GM10847 (cell line): ENCODE results near the gene CEMIP.

ENCODE experiments used
- POLR2A ChIP-seq: IDR thresholded peaks from 2 replicates; pipeline ENCODE4 v1.6.1; 2011; ENCODE audit not compliant: insufficient read length; ENCODE audit errors: extremely low read depth

CEMIP gene

DNA sequence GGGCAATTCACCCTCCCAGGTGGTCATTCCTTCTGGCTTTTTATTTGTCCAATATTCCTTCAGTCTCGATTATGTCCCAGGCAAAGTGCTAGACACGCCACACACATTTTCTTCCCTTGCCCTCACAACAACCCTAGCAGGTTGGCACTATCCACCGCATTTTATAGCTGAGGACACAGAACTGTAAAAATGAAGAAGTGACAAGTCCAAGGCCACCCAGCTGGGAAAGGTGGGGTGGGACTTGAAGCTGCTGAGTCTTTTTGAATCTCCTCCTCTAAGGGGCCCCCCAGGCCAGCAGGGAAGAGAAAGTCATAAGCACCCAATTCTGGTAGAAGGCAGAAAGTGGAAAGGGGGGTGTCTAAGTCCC is 60.6 kb downstream of the CEMIP start:
- no peak for TF ChIP-seq POLR2A

DNA sequence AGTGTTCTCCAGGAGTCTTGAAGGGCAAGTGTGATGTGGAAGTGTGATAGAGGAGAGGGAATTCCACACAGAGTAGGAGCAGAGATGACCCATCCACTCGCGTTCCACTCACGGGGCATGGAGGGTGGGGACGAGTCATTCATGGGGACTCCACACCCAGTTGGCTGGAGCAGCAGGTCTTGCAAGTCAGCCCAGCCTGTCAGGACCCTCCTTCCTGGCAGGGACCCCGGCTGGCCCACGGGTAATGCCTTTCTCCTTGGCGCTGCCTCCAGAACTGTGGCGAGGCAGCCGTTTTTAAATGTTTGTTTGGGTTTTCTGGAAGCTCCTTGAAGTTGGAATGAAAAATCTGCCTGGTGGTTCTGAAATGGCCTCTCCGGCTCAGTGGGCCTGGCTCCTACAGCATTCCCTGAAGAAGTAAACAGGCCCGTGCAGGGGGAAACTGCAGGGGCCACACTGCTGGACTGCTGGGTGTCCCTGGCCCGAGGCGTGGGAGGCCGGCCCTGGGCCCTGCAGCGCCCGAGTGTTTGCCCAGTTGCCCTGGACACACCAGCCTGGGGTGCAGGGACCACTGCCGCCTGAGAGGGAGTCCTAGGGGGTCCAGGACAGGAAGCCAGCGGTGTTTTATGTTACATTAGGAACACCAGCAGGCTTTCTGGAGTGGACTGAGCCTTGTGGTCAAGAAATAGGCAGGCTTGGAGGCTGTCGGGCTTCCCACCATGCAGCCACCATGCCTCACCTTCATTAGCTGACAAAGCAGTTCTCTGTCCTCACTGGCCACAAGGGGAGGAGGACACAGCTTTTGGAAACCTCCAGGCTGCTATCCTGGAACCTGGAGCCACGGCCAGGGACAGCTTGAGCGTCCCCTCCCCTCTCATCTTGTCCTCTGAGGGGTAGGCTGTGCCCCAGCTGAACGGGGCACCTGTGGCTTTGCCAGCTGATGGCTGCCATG is 61.3 kb downstream of the CEMIP start:
- no peak for TF ChIP-seq POLR2A

DNA sequence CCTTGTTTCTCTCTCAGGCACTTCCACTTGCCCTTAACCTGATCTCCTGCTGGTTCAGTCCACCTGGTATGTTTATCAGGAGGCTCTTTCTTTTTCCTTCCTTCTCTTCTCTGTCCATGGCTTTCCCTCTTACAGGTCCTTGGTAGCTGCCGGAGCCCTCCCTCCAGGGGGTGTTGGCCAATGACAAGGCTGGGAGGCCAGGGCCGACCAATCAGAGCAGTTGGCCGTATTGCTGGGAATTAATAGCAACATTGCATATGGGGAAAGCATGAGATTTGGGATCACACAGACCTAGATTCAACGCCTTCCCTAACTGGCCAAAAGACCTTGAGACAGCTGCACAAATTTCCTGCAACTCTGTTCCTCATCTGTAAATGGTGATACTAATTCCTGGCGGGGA is 62.4 kb downstream of the CEMIP start:
- TF ChIP-seq POLR2A, result no peak

DNA sequence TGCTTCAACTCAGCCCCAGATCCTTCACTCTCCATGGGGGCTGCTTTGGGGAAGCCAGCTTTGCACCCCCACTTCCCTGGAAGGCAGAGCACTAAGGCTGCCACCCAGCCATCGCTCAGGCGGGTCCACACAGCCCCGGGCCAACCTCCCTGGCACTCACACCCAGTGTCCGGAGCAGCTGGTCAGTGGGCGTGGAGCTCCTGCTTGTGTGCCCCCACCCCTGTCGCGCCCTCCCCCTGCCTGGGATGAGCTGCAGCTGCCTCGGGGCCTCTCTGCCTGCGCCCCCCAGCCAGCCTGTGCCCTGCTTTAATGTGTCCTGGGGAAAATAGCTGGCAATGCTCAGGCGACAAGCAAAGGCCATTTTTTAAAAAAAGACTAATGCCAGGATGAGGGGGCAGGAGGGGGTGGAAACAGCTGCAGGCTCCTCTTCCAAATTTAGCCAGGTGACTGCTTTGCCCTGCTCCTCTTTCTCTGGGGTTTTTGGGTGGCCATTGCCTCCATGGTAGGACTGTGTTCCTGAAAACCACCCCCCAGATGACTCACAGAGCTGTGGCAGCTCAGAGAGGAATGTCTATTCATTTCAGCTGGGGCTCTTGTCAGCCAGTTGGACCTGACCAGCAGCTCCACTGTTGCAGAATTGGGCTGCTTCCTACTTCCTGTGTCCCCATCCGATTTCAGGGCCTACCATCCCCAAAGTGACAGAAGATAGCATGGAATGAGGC is 65.0 kb downstream of the CEMIP start:
- TF ChIP-seq POLR2A, result no peak

DNA sequence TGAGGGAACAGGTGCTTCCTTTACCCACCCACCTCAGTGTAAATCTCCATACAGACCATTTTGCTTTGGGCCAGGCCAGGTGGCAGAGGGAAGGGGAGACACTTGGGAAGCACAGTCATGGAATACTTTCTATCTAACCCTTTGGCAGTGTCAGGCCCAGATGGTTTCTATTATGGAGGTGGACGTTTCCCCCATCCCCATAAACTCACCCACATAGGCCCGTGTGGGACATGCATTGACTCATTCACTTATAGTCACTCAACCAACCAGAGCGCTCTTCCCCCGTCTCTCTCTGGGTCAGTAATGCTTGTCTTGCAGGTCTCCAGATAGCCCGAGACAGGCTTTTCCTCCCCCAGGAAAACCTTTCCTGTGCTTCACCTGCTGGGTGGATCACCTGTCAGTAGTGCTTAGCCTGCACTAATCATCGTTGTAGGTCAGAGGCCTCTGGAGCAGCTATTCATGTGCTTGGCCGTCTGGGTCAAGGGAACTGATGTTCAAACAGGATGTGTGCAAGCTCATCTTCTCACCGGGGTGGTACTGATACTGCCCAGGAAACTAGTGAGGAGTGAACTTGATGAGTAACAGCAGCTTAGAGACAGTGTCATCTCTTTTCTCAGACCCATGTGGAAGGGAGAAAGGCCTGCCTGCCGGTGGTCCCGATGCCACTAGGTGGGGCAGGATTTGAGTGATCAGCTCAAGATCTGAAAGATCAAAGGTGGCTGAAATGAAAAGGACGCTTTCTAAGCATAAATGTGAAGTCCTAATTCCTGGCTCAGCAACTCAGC is 67.1 kb downstream of the CEMIP start:
- no peak for TF ChIP-seq POLR2A

DNA sequence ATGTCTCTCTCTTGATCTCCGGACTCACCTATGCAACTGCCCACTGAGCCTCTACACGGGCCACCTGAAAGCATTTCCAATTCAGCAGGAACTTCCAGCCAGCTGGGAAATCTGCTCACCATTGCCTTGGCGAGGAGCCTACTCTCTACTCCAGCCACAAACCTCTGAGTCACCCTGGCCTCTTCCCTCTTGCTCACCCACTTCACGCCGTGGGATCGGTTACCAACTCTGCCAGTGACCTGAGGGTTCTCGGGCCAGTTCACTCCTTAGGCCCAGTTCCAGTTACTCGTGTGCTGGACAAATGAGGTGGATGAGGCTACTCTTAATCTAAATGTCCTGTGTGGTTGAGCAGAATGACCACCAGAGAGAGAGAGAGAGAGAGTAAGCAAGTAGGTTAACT is 70.1 kb downstream of the CEMIP start:
- no peak for TF ChIP-seq POLR2A

DNA sequence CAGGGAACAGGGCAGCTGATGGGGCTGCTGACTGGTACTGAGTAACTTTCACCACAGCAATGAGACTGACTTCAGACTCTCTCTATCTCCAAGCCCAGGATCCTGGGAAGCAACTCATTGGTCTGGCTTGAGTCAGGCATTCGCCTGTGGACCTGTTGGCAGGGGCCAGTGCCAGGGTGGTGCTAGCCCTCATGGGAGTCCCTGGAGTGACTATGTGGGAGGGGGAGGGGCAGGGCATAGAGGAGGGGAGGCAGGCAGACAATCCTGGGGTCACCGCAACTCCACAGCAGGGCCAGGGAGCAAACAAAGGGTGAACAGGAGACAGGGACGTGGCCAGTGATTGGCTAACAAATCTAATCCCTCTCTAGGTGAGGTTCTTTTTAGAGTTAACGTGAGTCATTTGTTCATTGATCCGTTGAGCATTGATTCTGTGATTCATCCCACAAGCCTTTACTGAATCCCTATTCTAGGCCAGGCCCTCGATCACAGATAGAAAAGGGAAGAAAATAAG is 71.8 kb downstream of the CEMIP start:
- TF ChIP-seq POLR2A, result no peak

DNA sequence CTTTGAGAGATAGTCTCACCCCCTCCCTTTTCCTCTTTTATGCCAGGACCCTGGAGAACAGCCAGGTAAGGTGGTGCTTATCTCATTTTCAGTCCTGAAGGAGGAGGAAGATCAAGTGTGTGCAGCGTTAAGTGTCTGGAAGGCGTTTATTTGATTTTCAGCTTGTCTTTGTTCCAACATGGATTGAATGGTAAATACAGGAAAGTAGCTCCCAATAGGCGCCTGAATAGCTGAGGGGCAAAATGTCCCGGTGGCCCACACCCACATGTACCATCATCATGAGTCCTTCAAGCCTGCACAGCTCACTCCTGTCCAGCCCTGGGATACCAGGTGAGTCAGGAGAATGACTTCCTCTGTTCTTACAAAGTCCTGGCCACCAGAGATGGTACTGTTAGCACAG is 73.5 kb downstream of the CEMIP start:
- TF ChIP-seq POLR2A, result no peak

DNA sequence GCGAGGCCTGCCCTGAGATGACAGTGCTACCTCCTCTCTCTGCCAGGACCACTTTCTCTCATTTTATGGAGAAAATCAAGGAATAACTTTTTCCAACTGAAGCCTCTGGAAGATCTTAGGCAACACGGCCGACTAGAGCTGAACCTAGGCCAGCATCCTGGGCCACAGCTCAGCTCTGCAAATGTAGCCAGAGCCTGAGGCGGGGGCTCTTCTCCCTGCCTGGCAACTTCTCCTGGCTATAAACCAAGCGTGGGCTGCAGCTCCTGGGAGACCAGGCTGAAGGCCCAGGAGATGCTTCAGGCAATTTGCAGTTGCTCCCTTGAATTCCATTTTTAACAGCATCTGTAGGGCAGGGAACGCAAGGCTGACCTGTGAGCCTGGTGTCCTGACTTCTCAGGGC is 74.9 kb downstream of the CEMIP start:
- no peak for TF ChIP-seq POLR2A

DNA sequence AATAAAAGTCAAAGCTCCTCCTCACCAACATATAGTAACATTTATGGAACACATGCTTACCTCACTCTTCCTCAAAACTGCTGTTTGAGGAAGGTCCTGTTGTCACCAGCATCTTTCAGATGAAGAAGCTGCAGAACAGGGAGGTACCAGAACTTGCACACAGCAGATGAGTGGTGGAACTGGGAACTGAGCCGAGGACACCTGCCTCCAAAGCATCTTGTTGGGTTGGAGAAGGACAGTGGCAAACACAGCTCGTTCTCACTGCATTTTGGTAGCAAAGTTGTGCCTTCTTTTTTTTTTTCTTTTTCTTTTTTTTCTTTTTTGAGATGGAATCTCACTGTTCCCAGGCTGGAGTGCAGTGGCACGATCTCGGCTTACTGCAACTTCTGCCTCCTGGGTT is 76.0 kb downstream of the CEMIP start:
- no peak for TF ChIP-seq POLR2A

DNA sequence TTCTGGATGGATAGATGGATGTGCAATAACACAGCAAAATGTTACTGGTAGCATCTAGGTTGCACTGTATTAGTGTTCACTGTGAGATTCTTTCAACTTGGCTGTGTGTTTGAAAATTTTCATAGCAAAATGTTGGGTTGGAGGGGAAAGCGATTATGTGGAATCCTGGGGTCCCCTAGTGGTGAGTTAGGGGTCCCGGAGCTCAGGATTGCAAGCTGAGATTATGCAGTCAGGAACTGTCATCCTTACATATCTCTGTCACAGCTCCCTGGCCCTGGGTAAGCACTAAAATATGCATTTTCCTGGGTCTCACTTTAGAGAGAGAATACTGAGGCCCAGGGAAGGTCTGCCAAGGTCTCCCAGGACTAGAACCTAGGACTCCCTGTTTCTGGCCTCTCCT is 77.2 kb downstream of the CEMIP start:
- TF ChIP-seq POLR2A, result no peak

DNA sequence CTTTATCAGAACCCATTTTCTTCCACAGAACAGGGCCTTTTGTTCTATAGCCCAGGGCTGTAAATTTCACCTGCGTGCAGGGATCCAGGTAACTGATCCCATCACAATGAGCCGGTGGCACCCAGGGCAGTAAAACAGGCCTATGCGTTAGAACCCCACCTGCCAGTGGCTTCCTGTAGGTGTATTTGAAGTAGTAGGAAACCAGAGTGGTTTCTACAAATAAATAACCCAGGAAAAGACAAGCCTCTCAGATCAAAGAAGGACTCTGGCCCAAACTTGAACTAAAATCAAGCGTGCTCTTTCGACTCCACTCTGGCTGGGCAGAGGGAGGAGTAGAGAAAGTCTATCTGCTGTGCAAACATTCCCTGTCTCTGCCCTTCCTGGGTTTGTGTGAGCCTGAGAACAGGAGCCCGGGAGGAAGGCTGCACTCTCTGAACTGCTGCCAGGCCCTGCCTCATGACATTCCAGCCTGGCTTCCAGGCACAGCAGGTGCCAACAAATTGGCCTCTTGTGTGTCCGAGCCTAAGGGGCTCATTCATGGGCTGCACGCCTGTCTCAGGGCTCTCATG is 77.7 kb downstream of the CEMIP start:
- no peak for TF ChIP-seq POLR2A

DNA sequence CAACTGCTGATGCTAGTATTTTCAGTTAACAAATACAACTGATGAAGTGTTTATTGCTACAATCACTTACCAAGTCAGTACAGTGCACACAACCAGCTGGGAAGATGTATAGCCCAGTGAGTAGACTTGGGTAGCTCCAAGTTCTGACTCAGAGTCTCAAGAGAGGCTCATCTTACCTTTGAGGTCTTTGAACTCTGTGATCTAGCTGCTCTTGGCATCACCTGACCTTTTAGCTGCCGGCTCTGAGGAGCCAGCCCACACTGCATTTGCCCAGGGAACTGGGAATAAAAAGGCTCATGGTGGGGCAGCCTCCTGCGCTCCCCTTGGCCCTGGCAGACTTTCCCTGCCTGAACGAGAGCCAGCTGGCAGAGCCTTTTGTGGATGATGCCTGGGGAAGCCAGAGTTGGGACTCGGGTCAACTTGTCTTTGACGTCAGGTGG is 82.6 kb downstream of the CEMIP start:
- no peak for TF ChIP-seq POLR2A

DNA sequence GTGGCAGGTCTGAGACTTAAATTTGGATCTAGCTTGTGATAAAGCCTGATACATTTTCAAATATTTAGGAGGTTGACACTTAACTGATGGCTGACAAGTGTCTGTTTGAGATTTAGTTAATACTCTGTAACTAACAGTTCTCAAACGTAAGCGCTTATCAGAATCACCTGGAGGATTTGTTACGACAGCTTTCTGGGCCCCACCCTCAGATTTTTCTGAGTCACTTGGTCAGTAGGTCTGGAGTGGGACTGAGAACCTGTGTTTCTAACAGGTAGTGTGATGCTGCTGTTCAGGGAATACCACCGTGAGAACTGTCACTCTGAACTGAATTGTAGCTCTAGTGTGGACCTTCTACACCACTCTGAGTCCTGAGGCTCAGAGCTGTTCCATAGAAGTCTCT is 85.5 kb downstream of the CEMIP start:
- TF ChIP-seq POLR2A, result no peak

DNA sequence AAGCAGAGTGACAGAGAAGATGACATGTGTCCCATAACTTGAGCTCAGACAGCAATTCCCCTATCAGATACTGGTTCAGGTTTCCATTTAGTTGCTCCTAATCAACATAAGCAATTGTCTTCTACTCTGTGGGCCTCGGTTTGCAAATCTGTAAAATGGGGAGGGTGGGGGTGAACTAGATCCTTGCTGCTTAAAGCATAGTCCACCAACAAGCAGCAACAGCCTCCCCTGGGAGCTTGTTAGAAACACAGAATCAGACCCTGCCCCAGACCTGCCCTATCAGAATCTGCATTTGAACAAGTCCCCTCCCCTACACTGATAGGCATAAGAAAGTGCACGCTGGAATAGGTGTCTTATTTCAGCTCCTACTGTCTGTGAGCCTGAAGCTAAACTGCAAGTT is 87.8 kb downstream of the CEMIP start:
- TF ChIP-seq POLR2A, result no peak
